Progenitor cell of endocrine pancreas (in vitro differentiated cells): ENCODE results near the gene NDUFV1. TPM values are rescaled to one million over a fixed set of nuclear protein-coding genes. Genes with fewer than 3 reads are reported as not detected.
"Not testable (repeated sequence)": the region's sequence is repeated elsewhere in the genome, so short reads cannot be mapped to it uniquely, and the experiment has no call there.

Experiments used
- DNase-seq: peaks from one replicate; pipeline ENCODE4 v3.0.0; 2021; ENCODE audit warnings: low spot score; ENCODE audit not compliant: unreplicated experiment
- H3K27ac Mint-ChIP-seq: 2 replicates; pipeline ENCODE4 v1.8.0; 2021; ENCODE audit warnings: mild to moderate bottlenecking, moderate library complexity, mixed read lengths
- H3K27me3 Mint-ChIP-seq: 2 replicates; pipeline ENCODE4 v1.8.0; 2021; ENCODE audit warnings: mixed read lengths
- H3K36me3 Mint-ChIP-seq: 2 replicates; pipeline ENCODE4 v1.8.0; 2022; ENCODE audit warnings: mixed read lengths; ENCODE audit not compliant: insufficient read depth
- H3K4me1 Mint-ChIP-seq: 2 replicates; pipeline ENCODE4 v1.8.0; 2021; ENCODE audit warnings: low read depth, mixed read lengths
- H3K4me3 Mint-ChIP-seq: 2 replicates; pipeline ENCODE4 v1.8.0; 2021; ENCODE audit warnings: low read depth, mild to moderate bottlenecking, moderate library complexity, mixed read lengths
- H3K9me3 Mint-ChIP-seq: 2 replicates; pipeline ENCODE4 v1.8.0; 2021; ENCODE audit warnings: low read depth, mixed read lengths
- total RNA-seq: library from RNA; stranded (reverse); gene quantifications from 2 replicates; pipeline ENCODE4 v1.2.1, GENCODE V29; 2021
- TF ChIP-seq, protein P1 (sequence below): fragments of 200-600 bp; sonication (generic); IDR thresholded peaks from one replicate; pipeline ENCODE4 v1.5.0; 2021; ENCODE audit warnings: antibody characterized with exemption, mild to moderate bottlenecking; ENCODE audit not compliant: unreplicated experiment

The NDUFV1 gene
- total RNA-seq, 1 donor from 2014 or later: 137 TPM

DNA sequence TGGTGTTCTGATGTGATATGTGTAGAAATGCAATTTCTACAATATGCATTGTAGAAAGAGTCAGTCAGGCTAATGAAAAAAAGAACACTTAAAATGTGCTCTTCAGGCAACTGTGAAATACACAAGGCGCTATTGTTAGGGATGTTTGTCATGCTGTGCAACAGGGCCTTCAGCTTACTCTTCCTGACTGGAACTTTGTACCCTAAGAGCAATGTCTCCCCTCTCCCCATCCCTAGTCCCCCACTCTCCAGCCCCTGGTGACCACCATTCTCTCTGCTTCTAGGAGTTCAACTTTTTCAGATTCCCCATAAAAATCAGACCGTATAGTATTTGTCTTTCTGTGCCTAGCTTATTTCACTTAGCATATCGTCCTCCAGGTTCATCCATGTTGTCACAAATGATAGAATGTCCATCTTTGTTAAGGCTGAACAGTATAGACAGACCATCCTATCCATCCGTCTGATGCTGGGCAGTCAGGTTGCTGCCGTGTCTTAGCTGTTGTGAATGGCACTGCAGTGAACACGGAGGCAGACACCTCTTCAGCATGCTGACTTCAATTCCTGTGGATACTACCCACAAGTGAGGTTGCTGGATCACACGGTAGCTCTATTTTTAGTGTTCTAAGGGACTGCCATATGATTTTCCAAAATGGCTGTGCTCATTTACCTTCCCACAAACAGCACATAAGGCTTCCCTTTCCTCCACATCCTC lies 10.7 kb downstream of the NDUFV1 start:
- TF ChIP-seq, protein P1, sequence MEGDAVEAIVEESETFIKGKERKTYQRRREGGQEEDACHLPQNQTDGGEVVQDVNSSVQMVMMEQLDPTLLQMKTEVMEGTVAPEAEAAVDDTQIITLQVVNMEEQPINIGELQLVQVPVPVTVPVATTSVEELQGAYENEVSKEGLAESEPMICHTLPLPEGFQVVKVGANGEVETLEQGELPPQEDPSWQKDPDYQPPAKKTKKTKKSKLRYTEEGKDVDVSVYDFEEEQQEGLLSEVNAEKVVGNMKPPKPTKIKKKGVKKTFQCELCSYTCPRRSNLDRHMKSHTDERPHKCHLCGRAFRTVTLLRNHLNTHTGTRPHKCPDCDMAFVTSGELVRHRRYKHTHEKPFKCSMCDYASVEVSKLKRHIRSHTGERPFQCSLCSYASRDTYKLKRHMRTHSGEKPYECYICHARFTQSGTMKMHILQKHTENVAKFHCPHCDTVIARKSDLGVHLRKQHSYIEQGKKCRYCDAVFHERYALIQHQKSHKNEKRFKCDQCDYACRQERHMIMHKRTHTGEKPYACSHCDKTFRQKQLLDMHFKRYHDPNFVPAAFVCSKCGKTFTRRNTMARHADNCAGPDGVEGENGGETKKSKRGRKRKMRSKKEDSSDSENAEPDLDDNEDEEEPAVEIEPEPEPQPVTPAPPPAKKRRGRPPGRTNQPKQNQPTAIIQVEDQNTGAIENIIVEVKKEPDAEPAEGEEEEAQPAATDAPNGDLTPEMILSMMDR: no peak
- H3K9me3 Mint-ChIP-seq: peaks cover 3% of the 10 kb centered on the region
- H3K27ac Mint-ChIP-seq: peak overlapping the region; percentile 33
- peaks cover 23% of the 10 kb centered on the region for H3K4me1 Mint-ChIP-seq
- peaks cover 37% of the 10 kb centered on the region for H3K27me3 Mint-ChIP-seq
- H3K4me3 Mint-ChIP-seq: no peak overlapping the region
- H3K36me3 Mint-ChIP-seq: no peaks in the 10 kb centered on the region
- DNase-seq: no peak

GRCh38 chr11:67618901-67619659 lies 12.3 kb downstream of the NDUFV1 start:
- Mint-ChIP-seq H3K4me1 (peaks cover 23% of the 10 kb centered on the region), H3K27me3 (peaks cover 40% of the 10 kb centered on the region)
- not testable (repeated sequence) for H3K36me3 Mint-ChIP-seq, H3K4me3 Mint-ChIP-seq, H3K9me3 Mint-ChIP-seq, DNase-seq, H3K27ac Mint-ChIP-seq

DNA sequence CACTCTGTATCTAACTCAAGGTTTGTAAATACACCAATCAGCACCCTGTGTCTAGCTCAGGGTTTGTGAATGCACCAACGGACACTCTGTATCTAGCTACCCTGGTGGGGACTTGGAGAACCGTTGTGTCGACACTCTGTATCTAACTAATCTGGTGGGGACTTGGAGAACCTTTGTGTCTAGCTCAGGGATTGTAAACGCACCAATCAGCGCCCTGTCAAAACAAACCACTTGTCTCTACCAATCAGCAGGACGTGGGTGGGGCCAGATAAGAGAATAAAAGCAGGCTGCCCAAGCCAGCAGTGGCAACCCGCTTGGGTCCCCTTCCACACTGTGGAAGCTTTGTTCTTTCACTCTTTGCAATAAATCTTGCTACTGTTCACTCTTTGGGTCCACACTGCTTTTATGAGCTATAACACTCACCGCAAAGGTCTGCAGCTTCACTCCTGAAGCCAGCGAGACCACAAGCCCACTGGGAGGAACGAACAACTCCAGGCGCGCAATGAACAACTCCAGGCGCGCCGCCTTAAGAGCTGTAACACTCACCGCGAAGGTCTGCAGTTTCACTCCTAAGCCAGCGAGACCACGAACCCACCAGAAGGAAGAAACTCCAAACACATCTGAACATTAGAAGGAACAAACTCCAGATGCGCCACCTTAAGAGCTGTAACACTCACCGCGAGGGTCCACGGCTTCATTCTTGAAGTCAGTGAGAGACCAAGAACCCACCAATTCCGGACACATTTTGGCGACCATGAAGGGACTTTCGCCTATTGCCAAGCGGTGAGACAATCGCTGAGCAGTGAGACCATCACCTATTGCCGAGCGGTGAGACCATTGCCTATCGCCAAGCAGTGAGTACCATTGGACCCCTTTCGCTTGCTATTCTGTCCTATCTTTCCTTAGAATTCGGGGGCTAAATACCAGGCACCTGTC lies 13.2 kb downstream of the NDUFV1 start:
- Mint-ChIP-seq H3K27ac (peak overlapping the region; percentile 50), H3K27me3 (peaks cover 40% of the 10 kb centered on the region), H3K4me3 (peak overlapping the region; percentile 89), H3K4me1 (peaks cover 23% of the 10 kb centered on the region)
- not testable (repeated sequence) for H3K36me3 Mint-ChIP-seq, H3K9me3 Mint-ChIP-seq, DNase-seq

DNA sequence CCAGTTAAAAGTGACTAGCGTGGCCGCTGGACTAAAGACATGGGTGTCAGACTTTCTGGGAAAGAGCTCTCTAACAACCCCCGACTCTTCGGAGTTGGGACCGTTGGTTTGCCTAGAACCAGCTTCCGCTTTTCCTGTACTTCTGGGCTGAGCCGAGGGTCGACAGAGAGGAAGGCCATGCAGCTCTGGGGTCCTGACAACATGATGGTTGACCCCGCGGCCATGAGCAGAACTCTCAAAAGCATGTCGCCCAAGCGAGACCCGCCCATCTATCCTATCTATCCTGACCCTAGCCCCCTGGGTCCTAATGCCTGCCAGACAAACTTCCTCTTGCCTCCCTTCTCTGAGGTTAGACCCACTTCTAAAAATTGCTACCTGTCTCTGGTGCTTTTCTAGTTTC lies 13.9 kb downstream of the NDUFV1 start:
- not testable (repeated sequence) for DNase-seq, H3K9me3 Mint-ChIP-seq, H3K36me3 Mint-ChIP-seq
- Mint-ChIP-seq H3K27ac (peak overlapping the region; percentile 50), H3K4me1 (peaks cover 23% of the 10 kb centered on the region), H3K4me3 (peak overlapping the region; percentile 89), H3K27me3 (peaks cover 40% of the 10 kb centered on the region)

DNA sequence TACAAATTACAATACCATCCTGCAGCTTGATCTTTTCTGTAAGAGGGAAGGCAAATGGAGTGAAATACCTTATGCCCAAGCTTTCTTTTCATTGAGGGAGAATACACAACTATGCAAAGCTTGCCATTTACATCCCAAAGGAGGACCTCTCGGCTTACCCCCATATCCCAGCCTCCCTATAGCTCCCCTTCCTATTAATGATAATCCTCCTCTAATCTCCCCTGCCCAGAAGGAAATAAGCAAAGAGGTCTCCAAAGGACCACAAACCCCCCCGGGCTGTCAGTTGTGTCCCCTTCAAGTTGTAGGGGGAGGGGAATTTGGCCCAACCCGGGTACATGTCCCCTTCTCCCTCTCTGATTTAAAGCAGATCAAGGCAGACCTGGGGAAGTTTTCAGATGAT lies 15.2 kb downstream of the NDUFV1 start:
- peaks cover 39% of the 10 kb centered on the region for H3K27me3 Mint-ChIP-seq
- peaks cover 23% of the 10 kb centered on the region for H3K4me1 Mint-ChIP-seq
- H3K4me3 Mint-ChIP-seq: peak overlapping the region; percentile 89
- not testable (repeated sequence) for H3K36me3 Mint-ChIP-seq, H3K9me3 Mint-ChIP-seq, H3K27ac Mint-ChIP-seq, DNase-seq

- not testable (repeated sequence) for H3K9me3 Mint-ChIP-seq, DNase-seq, H3K36me3 Mint-ChIP-seq, H3K4me3 Mint-ChIP-seq, H3K27ac Mint-ChIP-seq
- Mint-ChIP-seq H3K27me3 (peaks cover 30% of the 10 kb centered on the region), H3K4me1 (peaks cover 17% of the 10 kb centered on the region)
Observed at GRCh38 chr11:67622905-67623304, 16.2 kb downstream of the NDUFV1 start.

- Mint-ChIP-seq H3K27me3 (peaks cover 27% of the 10 kb centered on the region), H3K4me1 (peaks cover 17% of the 10 kb centered on the region)
- not testable (repeated sequence) for H3K4me3 Mint-ChIP-seq, H3K36me3 Mint-ChIP-seq, DNase-seq, H3K9me3 Mint-ChIP-seq, H3K27ac Mint-ChIP-seq
Observed at GRCh38 chr11:67623795-67624194, 17.1 kb downstream of the NDUFV1 start.

- H3K27ac Mint-ChIP-seq, H3K9me3 Mint-ChIP-seq, H3K4me3 Mint-ChIP-seq, H3K36me3 Mint-ChIP-seq, DNase-seq, H3K4me1 Mint-ChIP-seq: not testable (repeated sequence)
- peaks cover 12% of the 10 kb centered on the region for H3K27me3 Mint-ChIP-seq
Observed at GRCh38 chr11:67626131-67626833, 19.5 kb downstream of the NDUFV1 start.
